Endodermal cell (in vitro differentiated cells): Measurements from ENCODE around the gene CTNNA2. TPM values are rescaled to one million over a fixed set of nuclear protein-coding genes. Genes with fewer than 3 reads are reported as not detected.

ENCODE experiments used
- DNase-seq: peaks from one replicate; pipeline ENCODE4 v3.0.0-alpha.2; 2017
- H3K27ac ChIP-seq: 2 replicates; pipeline ENCODE4 v1.5.1; 2013; ENCODE audit warnings: mild to moderate bottlenecking, low read depth, low read length, moderate library complexity
- H3K27me3 ChIP-seq: 2 replicates; pipeline ENCODE4 v1.6.1; 2013; ENCODE audit warnings: mild to moderate bottlenecking, low read length, moderate library complexity; ENCODE audit not compliant: insufficient read depth, control insufficient read depth, poor library complexity, severe bottlenecking
- H3K36me3 ChIP-seq: 2 replicates; pipeline ENCODE4 v1.7.0; 2013; ENCODE audit warnings: mild to moderate bottlenecking, low read length, moderate library complexity; ENCODE audit not compliant: control insufficient read depth, insufficient read depth
- H3K4me1 ChIP-seq: one replicate; pipeline ENCODE4 v1.7.0; 2013; ENCODE audit warnings: low read length; ENCODE audit not compliant: control insufficient read depth, insufficient read depth
- H3K4me3 ChIP-seq: 2 replicates; pipeline ENCODE4 v1.5.1; 2013; ENCODE audit warnings: mild to moderate bottlenecking, low read length, moderate library complexity
- H3K9ac ChIP-seq: 2 replicates; pipeline ENCODE4 v1.6.1; 2013; ENCODE audit warnings: mild to moderate bottlenecking, low read length, moderate library complexity; ENCODE audit not compliant: poor library complexity, severe bottlenecking; ENCODE audit errors: extremely low read depth
- H3K9me3 ChIP-seq: 2 replicates; pipeline ENCODE4 v1.6.1; 2013; ENCODE audit warnings: mild to moderate bottlenecking, low read length, moderate library complexity; ENCODE audit not compliant: control insufficient read depth
- H3K27ac Mint-ChIP-seq: 2 replicates; pipeline ENCODE4 v1.8.0; 2020; ENCODE audit warnings: mixed read lengths
- H3K27me3 Mint-ChIP-seq: 2 replicates; pipeline ENCODE4 v1.8.0; 2021; ENCODE audit warnings: mild to moderate bottlenecking, mixed read lengths; ENCODE audit not compliant: insufficient read depth
- H3K36me3 Mint-ChIP-seq: 2 replicates; pipeline ENCODE4 v1.8.0; 2020; ENCODE audit warnings: low read depth, mixed read lengths
- H3K4me1 Mint-ChIP-seq: 2 replicates; pipeline ENCODE4 v1.8.0; 2020; ENCODE audit warnings: mixed read lengths
- H3K4me3 Mint-ChIP-seq: 2 replicates; pipeline ENCODE4 v1.8.0; 2020; ENCODE audit warnings: mild to moderate bottlenecking, moderate library complexity, mixed read lengths
- H3K9me3 Mint-ChIP-seq: 2 replicates; pipeline ENCODE4 v1.8.0; 2020; ENCODE audit warnings: mild to moderate bottlenecking, mixed read lengths
- CTCF ChIP-seq: fragments of 200-600 bp; sonication (generic); conservative IDR thresholded peaks from 2 replicates; pipeline ENCODE4 v1.5.0; 2021; ENCODE audit warnings: antibody characterized with exemption, mild to moderate bottlenecking
- WGBS, 2 experiments: methylation state at CpG; one replicate each; pipeline versions ENCODE4 v1.1.5 to v1.1.7; 2013; ENCODE audit warnings: missing lambda C conversion rate in 2 of 2, mixed read lengths in 1 of 2; ENCODE audit not compliant: insufficient coverage in 1 of 2, insufficient read length in 1 of 2; 5-methylcytosine and 5-hydroxymethylcytosine counted together
- total RNA-seq, 2 donors: library from RNA; stranded (reverse); fragmentation: NEBNext Ultra II Directional in 1 of 2; extraction: Animal tissue kit (Norgen Biotek cat#: 25700) in 1 of 2; gene quantifications; 2 replicates in 1 of 2; 3 replicates in 1 of 2; pipeline ENCODE4 v1.2.1, GENCODE V29; 2021

The CTNNA2 gene
- total RNA-seq, 2 donors from 2014 or later, result 7.7 to 9.8 TPM

- no peaks in the 10 kb centered on the region for H3K27me3 Mint-ChIP-seq
- H3K36me3 Mint-ChIP-seq, result no peaks in the 10 kb centered on the region
- H3K27ac Mint-ChIP-seq, result no peak overlapping the region
- H3K27me3 ChIP-seq, result no peaks in the 10 kb centered on the region
- peaks cover 4% of the 10 kb centered on the region for H3K9me3 Mint-ChIP-seq
- no peaks in the 10 kb centered on the region for H3K36me3 ChIP-seq
- 83 to 93% methylated on average over 3 of the region's 3 CpGs for WGBS, 2 experiments
- TF ChIP-seq CTCF, result no peak
- H3K27ac ChIP-seq, result no peak overlapping the region
- DNase-seq, result no peak
- H3K9me3 ChIP-seq, result peaks cover 7% of the 10 kb centered on the region
- no peak overlapping the region for H3K9ac ChIP-seq
- H3K4me3 ChIP-seq, result no peak overlapping the region
- no peaks in the 10 kb centered on the region for H3K4me1 ChIP-seq
- H3K4me1 Mint-ChIP-seq, result no peaks in the 10 kb centered on the region
- no peak overlapping the region for H3K4me3 Mint-ChIP-seq
Observed at GRCh38 chr2:80515964-80516363, 1003.1 kb downstream of the CTNNA2 start.

GRCh38 chr2:80517316-80517715, 1004.5 kb downstream of the CTNNA2 start:
- no peak for DNase-seq
- no peak overlapping the region for H3K4me3 ChIP-seq
- H3K9me3 ChIP-seq, result peaks cover 7% of the 10 kb centered on the region
- WGBS, 2 experiments, result 74 to 87% methylated on average over 2 to 3 of the region's 3 CpGs
- H3K4me1 ChIP-seq, result no peaks in the 10 kb centered on the region
- no peak overlapping the region for H3K27ac ChIP-seq
- no peaks in the 10 kb centered on the region for H3K4me1 Mint-ChIP-seq
- no peak overlapping the region for H3K9ac ChIP-seq
- H3K36me3 Mint-ChIP-seq, result no peaks in the 10 kb centered on the region
- no peaks in the 10 kb centered on the region for H3K27me3 ChIP-seq
- no peaks in the 10 kb centered on the region for H3K27me3 Mint-ChIP-seq
- H3K27ac Mint-ChIP-seq, result no peak overlapping the region
- TF ChIP-seq CTCF, result no peak
- no peaks in the 10 kb centered on the region for H3K36me3 ChIP-seq
- peaks cover 4% of the 10 kb centered on the region for H3K9me3 Mint-ChIP-seq
- H3K4me3 Mint-ChIP-seq, result no peak overlapping the region

GRCh38 chr2:80519121-80519643, 1006.3 kb downstream of the CTNNA2 start:
- H3K9me3 Mint-ChIP-seq, result no peaks in the 10 kb centered on the region
- Histone ChIP-seq H3K36me3 (no peaks in the 10 kb centered on the region), H3K27ac (no peak overlapping the region), H3K9ac (no peak overlapping the region), H3K4me1 (no peaks in the 10 kb centered on the region), H3K9me3 (no peaks in the 10 kb centered on the region), H3K27me3 (no peaks in the 10 kb centered on the region), H3K4me3 (no peak overlapping the region)
- H3K27ac Mint-ChIP-seq, result no peak overlapping the region
- 91 to 100% methylated on average over 2 to 3 of the region's 3 CpGs for whole genome bisulfite sequencing, 2 experiments
- H3K36me3 Mint-ChIP-seq, result no peaks in the 10 kb centered on the region
- DNase-seq, result no peak
- no peaks in the 10 kb centered on the region for H3K27me3 Mint-ChIP-seq
- no peak overlapping the region for H3K4me3 Mint-ChIP-seq
- H3K4me1 Mint-ChIP-seq, result no peaks in the 10 kb centered on the region
- no peak for TF ChIP-seq CTCF
